CD4-positive, alpha-beta T cell (primary cell): ENCODE results near the gene EPB41L3. TPM values are rescaled to one million over a fixed set of nuclear protein-coding genes. Genes with fewer than 3 reads are reported as not detected.

Experiments used
- ATAC-seq: fragments of 200-7000 bp; cut with Tn5 transposase; one replicate; pipeline ENCODE4 v1.10.0; 2022; ENCODE audit warnings: mild to moderate bottlenecking; ENCODE audit not compliant: poor library complexity
- CTCF ChIA-PET: fragments of 350-600 bp; sonication (Branson Sonifier 250); formaldehyde crosslinking; loops from one replicate; lab custom pipeline; 2021; ENCODE audit warnings: antibody characterized with exemption, inconsistent platforms; lab: Charles Lee
- POLR2A ChIA-PET: fragments of 350-600 bp; sonication (Branson Sonifier 250); formaldehyde crosslinking; loops from one replicate; lab custom pipeline; 2021; ENCODE audit warnings: antibody characterized with exemption, inconsistent platforms; lab: Charles Lee
- DNase-seq, 14 experiments: peaks; one replicate each; pipeline ENCODE4 v3.0.0-alpha.2; 2013 to 2020; ENCODE audit warnings: mixed read lengths in 2 of 14
- H3K27ac ChIP-seq, 2 donors: one replicate each; pipeline versions ENCODE4 v1.5.1 to v1.7.0; 2013; ENCODE audit warnings: low read length in 2 of 2, low read depth in 1 of 2, mild to moderate bottlenecking in 1 of 2
- H3K27me3 ChIP-seq, 2 experiments: 1 replicate in 1 of 2; 2 replicates in 1 of 2; pipeline versions ENCODE4 v1.6.1 to v1.7.0; 2013; ENCODE audit warnings: low read length in 2 of 2, control low read depth in 1 of 2, mild to moderate bottlenecking in 1 of 2, moderate library complexity in 1 of 2; ENCODE audit not compliant: insufficient read depth in 2 of 2, control insufficient read depth in 1 of 2
- H3K36me3 ChIP-seq: one replicate; pipeline ENCODE4 v1.6.1; 2013; ENCODE audit warnings: low read length, control low read depth; ENCODE audit not compliant: insufficient read depth
- H3K4me1 ChIP-seq: one replicate; pipeline ENCODE4 v1.6.1; 2013; ENCODE audit warnings: low read length, control low read depth; ENCODE audit not compliant: insufficient read depth
- H3K4me3 ChIP-seq: one replicate; pipeline ENCODE4 v1.5.1; 2013; ENCODE audit warnings: mild to moderate bottlenecking, low read length, moderate library complexity
- H3K9me3 ChIP-seq, 2 experiments: 1 replicate in 1 of 2; 2 replicates in 1 of 2; pipeline versions ENCODE4 v1.6.1 to v1.7.0; 2013; ENCODE audit warnings: low read length in 2 of 2, mild to moderate bottlenecking in 2 of 2, control low read depth in 1 of 2, moderate library complexity in 1 of 2; ENCODE audit not compliant: control insufficient read depth in 1 of 2, insufficient read depth in 1 of 2
- H3K27ac Mint-ChIP-seq: one replicate; pipeline ENCODE4 v1.8.0; 2020; ENCODE audit warnings: mixed read lengths
- H3K27me3 Mint-ChIP-seq: one replicate; pipeline ENCODE4 v1.8.0; 2021; ENCODE audit warnings: mixed read lengths
- H3K36me3 Mint-ChIP-seq: one replicate; pipeline ENCODE4 v1.8.0; 2021; ENCODE audit warnings: low read depth, mixed read lengths
- H3K4me1 Mint-ChIP-seq: one replicate; pipeline ENCODE4 v1.8.0; 2021; ENCODE audit warnings: low read depth, mixed read lengths
- H3K4me3 Mint-ChIP-seq: one replicate; pipeline ENCODE4 v1.8.0; 2020; ENCODE audit warnings: mild to moderate bottlenecking, mixed read lengths
- H3K9me3 Mint-ChIP-seq: one replicate; pipeline ENCODE4 v1.8.0; 2020; ENCODE audit warnings: mixed read lengths
- intact Hi-C, 2 experiments: fragments of 100-400 bp; cut with DNase I in 1 of 2; cut with micrococcal nuclease in 1 of 2; formaldehyde crosslinking; loops; one replicate each; pipeline versions ENCODE4 v1.15.1 to v1.9.0; 2023 to 2025; cut with DNase I, micrococcal nuclease
- total RNA-seq, 174 experiments: library from RNA in 2 of 174; stranded (reverse) in 2 of 174; gene quantifications; one replicate each; pipeline ENCODE4 v1.2.3 and lab custom pipeline; 2021 to 2026
- TF ChIP-seq, protein P1 (sequence below): fragments of 200-600 bp; IDR thresholded peaks from one replicate; pipeline ENCODE4 v1.8.0; 2022; ENCODE audit warnings: antibody characterized with exemption, mild to moderate bottlenecking

EPB41L3 gene
- total RNA-seq, 2 experiments from 2014 or later: 10.9 to 11.2 TPM

DNA sequence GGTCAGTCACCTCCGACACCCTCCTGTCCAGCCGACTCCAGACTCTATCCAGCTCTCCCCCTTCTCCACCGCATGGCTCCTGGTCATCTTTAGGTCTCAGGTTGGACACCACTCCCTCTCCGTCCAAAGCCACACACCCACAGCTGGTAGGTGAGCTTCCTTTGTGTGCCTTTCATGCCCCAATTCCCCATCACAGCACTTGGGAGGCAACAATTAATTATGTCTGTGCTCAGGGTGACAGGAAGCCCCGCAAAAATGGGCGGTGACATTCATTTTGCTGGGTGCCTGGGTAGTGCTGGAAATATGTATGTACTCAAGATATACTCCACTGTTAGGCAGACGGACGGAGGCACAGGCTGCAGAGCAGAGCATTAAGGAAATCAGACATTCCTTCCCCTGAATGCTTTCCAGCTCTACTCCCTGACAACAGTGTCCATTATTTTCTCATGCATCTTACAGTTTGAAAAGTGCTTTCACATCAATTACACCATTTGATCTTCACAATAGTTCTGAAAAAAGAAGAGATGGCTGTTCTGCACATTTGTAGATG is 13.1 kb downstream of the EPB41L3 start:
- Histone ChIP-seq H3K4me3 (no peak overlapping the region), H3K36me3 (no peaks in the 10 kb centered on the region), H3K27ac (no peak overlapping the region), H3K9me3 (no peaks in the 10 kb centered on the region), H3K27me3 (no peaks in the 10 kb centered on the region), H3K4me1 (peaks cover 3% of the 10 kb centered on the region)
- no peak overlapping the region for H3K27ac Mint-ChIP-seq
- CTCF ChIA-PET: no interaction called here
- no peak for ATAC-seq
- TF ChIP-seq, protein P1, sequence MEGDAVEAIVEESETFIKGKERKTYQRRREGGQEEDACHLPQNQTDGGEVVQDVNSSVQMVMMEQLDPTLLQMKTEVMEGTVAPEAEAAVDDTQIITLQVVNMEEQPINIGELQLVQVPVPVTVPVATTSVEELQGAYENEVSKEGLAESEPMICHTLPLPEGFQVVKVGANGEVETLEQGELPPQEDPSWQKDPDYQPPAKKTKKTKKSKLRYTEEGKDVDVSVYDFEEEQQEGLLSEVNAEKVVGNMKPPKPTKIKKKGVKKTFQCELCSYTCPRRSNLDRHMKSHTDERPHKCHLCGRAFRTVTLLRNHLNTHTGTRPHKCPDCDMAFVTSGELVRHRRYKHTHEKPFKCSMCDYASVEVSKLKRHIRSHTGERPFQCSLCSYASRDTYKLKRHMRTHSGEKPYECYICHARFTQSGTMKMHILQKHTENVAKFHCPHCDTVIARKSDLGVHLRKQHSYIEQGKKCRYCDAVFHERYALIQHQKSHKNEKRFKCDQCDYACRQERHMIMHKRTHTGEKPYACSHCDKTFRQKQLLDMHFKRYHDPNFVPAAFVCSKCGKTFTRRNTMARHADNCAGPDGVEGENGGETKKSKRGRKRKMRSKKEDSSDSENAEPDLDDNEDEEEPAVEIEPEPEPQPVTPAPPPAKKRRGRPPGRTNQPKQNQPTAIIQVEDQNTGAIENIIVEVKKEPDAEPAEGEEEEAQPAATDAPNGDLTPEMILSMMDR: no peak
- DNase-seq: no peak
- no peak overlapping the region for H3K4me3 Mint-ChIP-seq
- peaks cover 10% of the 10 kb centered on the region for H3K27me3 Mint-ChIP-seq
- POLR2A ChIA-PET: no interaction called here
- intact Hi-C loops: no loop called here
- no peaks in the 10 kb centered on the region for H3K36me3 Mint-ChIP-seq
- no peaks in the 10 kb centered on the region for H3K4me1 Mint-ChIP-seq
- no peaks in the 10 kb centered on the region for H3K9me3 Mint-ChIP-seq

DNA sequence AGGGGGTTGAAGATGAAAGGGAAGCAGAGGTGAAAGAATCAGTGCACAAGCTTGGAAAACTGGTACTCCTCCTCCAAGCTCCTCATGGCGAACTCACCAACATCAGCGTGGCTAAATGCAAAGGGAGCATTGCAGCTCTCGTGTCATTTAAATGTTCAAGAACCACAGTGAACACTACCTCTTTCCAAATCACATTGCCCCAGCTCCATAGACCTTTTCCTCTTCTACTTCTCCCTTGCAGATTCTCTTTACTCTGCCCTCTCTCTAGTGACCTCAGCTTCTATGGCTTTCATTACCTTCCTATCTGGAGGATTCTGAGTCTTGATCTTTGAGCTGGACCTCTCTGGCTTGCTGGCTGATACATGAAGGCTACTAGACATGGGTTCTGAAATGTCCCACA is 14.3 kb downstream of the EPB41L3 start:
- Histone ChIP-seq H3K4me1 (peaks cover 3% of the 10 kb centered on the region), H3K9me3 (no peaks in the 10 kb centered on the region), H3K36me3 (no peaks in the 10 kb centered on the region), H3K4me3 (no peak overlapping the region), H3K27me3 (no peaks in the 10 kb centered on the region), H3K27ac (no peak overlapping the region)
- H3K27me3 Mint-ChIP-seq: peaks cover 5% of the 10 kb centered on the region
- POLR2A ChIA-PET: no interaction called here
- no peaks in the 10 kb centered on the region for H3K36me3 Mint-ChIP-seq
- intact Hi-C loops: no loop called here
- H3K4me3 Mint-ChIP-seq: no peak overlapping the region
- TF ChIP-seq, protein P1: no peak
- no peaks in the 10 kb centered on the region for H3K9me3 Mint-ChIP-seq
- no peaks in the 10 kb centered on the region for H3K4me1 Mint-ChIP-seq
- no peak overlapping the region for H3K27ac Mint-ChIP-seq
- DNase-seq: no peak
- no peak for ATAC-seq
- CTCF ChIA-PET: no interaction called here

DNA sequence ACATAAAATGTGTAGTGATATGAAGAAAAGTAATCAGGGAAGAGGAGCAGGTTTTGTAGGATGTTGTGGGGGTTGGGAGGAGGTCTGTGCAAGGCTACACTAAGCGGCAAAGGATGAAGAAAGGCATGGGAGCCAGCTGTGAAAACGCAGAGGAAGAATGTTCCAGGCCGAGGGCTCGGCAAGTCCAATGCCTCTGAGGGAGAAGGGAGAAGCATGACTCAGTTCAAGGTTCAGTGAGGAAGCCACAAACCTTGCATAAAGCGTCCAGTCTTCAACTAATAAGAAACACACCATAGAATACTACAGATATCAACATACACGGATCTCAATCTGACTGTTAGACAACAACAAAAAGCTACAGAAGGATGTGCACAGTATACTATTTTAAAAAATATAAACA is 16.2 kb downstream of the EPB41L3 start:
- H3K9me3 ChIP-seq: no peaks in the 10 kb centered on the region
- POLR2A ChIA-PET: no interaction called here
- H3K27ac ChIP-seq: no peak overlapping the region
- Mint-ChIP-seq H3K36me3 (no peaks in the 10 kb centered on the region), H3K27me3 (peaks cover 9% of the 10 kb centered on the region), H3K4me3 (no peak overlapping the region), H3K4me1 (no peaks in the 10 kb centered on the region), H3K9me3 (no peaks in the 10 kb centered on the region), H3K27ac (no peak overlapping the region)
- intact Hi-C loops: no loop called here
- H3K36me3 ChIP-seq: no peaks in the 10 kb centered on the region
- CTCF ChIA-PET: no interaction called here
- H3K4me1 ChIP-seq: peaks cover 3% of the 10 kb centered on the region
- TF ChIP-seq, protein P1: no peak
- ATAC-seq: no peak
- no peaks in the 10 kb centered on the region for H3K27me3 ChIP-seq
- DNase-seq: peak in 1 of 14 experiments; percentile 16
- no peak overlapping the region for H3K4me3 ChIP-seq
